Karpas-422 (cell line): Measurements from ENCODE around the gene TRPM1. TPM values are rescaled to one million over a fixed set of nuclear protein-coding genes. Genes with fewer than 3 reads are reported as not detected.

Experiments used
- DNase-seq: peaks from one replicate; pipeline ENCODE4 v3.0.0-alpha.2; 2015
- H2AFZ ChIP-seq: fragments of 200-600 bp; sonication (generic); 2 replicates; pipeline ENCODE4 v1.6.1; 2014; ENCODE audit warnings: antibody characterized with exemption, low read length, mixed read lengths
- H3K27ac ChIP-seq: fragments of 200-600 bp; sonication (generic); 2 replicates; pipeline ENCODE4 v1.5.1; 2014; ENCODE audit warnings: mild to moderate bottlenecking, low read length, moderate library complexity
- H3K27me3 ChIP-seq: fragments of 200-600 bp; sonication (generic); 2 replicates; pipeline ENCODE4 v1.6.1; 2014; ENCODE audit warnings: low read length, mixed read lengths
- H3K36me3 ChIP-seq: fragments of 200-600 bp; sonication (generic); 2 replicates; pipeline ENCODE4 v1.6.1; 2014; ENCODE audit warnings: low read length, mixed read lengths; ENCODE audit not compliant: insufficient read depth
- H3K4me1 ChIP-seq: fragments of 200-600 bp; sonication (generic); 2 replicates; pipeline ENCODE4 v1.6.1; 2014; ENCODE audit warnings: mild to moderate bottlenecking, low read length, mixed read lengths
- H3K4me2 ChIP-seq: fragments of 200-600 bp; sonication (generic); 2 replicates; pipeline ENCODE4 v1.6.1; 2014; ENCODE audit warnings: low read length, low read depth, mild to moderate bottlenecking; ENCODE audit not compliant: poor library complexity, severe bottlenecking
- H3K4me3 ChIP-seq: fragments of 200-600 bp; sonication (generic); 2 replicates; pipeline ENCODE4 v1.5.1; 2014; ENCODE audit warnings: mild to moderate bottlenecking, antibody characterized with exemption, low read length, mixed read lengths
- H3K79me2 ChIP-seq: fragments of 200-600 bp; sonication (generic); 2 replicates; pipeline ENCODE4 v1.6.1; 2014; ENCODE audit warnings: mild to moderate bottlenecking, low read length, mixed read lengths
- H3K9ac ChIP-seq: fragments of 200-600 bp; sonication (generic); 2 replicates; pipeline ENCODE4 v1.6.0; 2014; ENCODE audit warnings: low read length
- H3K9me2 ChIP-seq: fragments of 200-600 bp; sonication (generic), shearing (Covaris generic); replicated peaks from 2 replicates; pipeline ENCODE4 v1.6.0; 2014; ENCODE audit warnings: mild to moderate bottlenecking, low read length, moderate library complexity; ENCODE audit not compliant: insufficient read depth
- H3K9me3 ChIP-seq: fragments of 300-700, 200-600 bp; sonication (generic); 2 replicates; pipeline ENCODE4 v1.6.1; 2014; ENCODE audit warnings: low read length, mixed read lengths
- H4K20me1 ChIP-seq: fragments of 200-600 bp; sonication (generic); 2 replicates; pipeline ENCODE4 v1.6.1; 2014; ENCODE audit warnings: mild to moderate bottlenecking, antibody characterized with exemption, low read length, low read depth; ENCODE audit not compliant: insufficient read depth
- total RNA-seq: library from RNA; depleted of rRNA; stranded (reverse); fragments of >200 nt; shearing (Covaris generic); gene quantifications from 2 replicates; pipeline ENCODE4 v1.2.3, GENCODE V29; 2014; ENCODE audit warnings: low replicate concordance

Gene TRPM1
- total RNA-seq, 1 experiment from 2014 or later, result not detected

DNA sequence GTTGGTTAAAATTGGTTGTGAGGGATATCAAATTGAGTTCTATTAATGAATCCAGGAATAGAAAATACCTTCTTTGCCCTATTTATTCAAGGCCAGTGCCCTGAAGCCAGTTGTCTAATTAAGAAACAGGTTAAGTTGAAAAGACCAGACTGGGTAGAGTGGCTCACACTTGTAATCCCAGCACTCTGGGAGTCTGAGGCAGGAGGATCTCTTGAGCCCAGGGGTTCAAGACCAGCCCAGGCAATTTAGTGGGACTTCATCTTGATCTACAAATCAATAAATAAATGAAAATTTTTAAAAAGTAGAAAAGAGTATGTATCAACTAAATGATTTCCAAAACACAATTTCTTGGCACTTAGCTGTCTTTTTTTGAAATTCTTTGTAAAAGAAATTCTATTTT lies 40.3 kb upstream of the TRPM1 start:
- Histone ChIP-seq H3K4me3 (no peak overlapping the region), H3K4me2 (no peak overlapping the region), H3K27me3 (no peaks in the 10 kb centered on the region), H3K9me2 (no peaks in the 10 kb centered on the region), H3K36me3 (no peaks in the 10 kb centered on the region), H3K27ac (no peak overlapping the region), H3K9ac (no peak overlapping the region), H4K20me1 (no peaks in the 10 kb centered on the region), H3K79me2 (no peaks in the 10 kb centered on the region), H3K9me3 (no peaks in the 10 kb centered on the region), H3K4me1 (no peaks in the 10 kb centered on the region), H2AFZ (no peak overlapping the region)
- no peak for DNase-seq

GRCh38 chr15:31136607-31137328 lies 35.2 kb upstream of the TRPM1 start:
- H3K4me2 ChIP-seq, result no peak overlapping the region
- no peaks in the 10 kb centered on the region for H3K9me2 ChIP-seq
- H4K20me1 ChIP-seq, result no peaks in the 10 kb centered on the region
- no peak overlapping the region for H3K27ac ChIP-seq
- no peaks in the 10 kb centered on the region for H3K79me2 ChIP-seq
- no peak overlapping the region for H3K9ac ChIP-seq
- no peaks in the 10 kb centered on the region for H3K27me3 ChIP-seq
- no peak overlapping the region for H2AFZ ChIP-seq
- no peak overlapping the region for H3K4me3 ChIP-seq
- no peaks in the 10 kb centered on the region for H3K36me3 ChIP-seq
- no peaks in the 10 kb centered on the region for H3K9me3 ChIP-seq
- no peaks in the 10 kb centered on the region for H3K4me1 ChIP-seq
- no peak for DNase-seq

GRCh38 chr15:31136016-31136415 lies 34.5 kb upstream of the TRPM1 start:
- Histone ChIP-seq H3K79me2 (no peaks in the 10 kb centered on the region), H3K36me3 (no peaks in the 10 kb centered on the region), H3K27ac (no peak overlapping the region), H4K20me1 (no peaks in the 10 kb centered on the region), H3K9me3 (no peaks in the 10 kb centered on the region), H3K9ac (no peak overlapping the region), H3K4me1 (no peaks in the 10 kb centered on the region), H3K9me2 (no peaks in the 10 kb centered on the region), H3K27me3 (no peaks in the 10 kb centered on the region), H3K4me2 (no peak overlapping the region), H3K4me3 (no peak overlapping the region), H2AFZ (no peak overlapping the region)
- no peak for DNase-seq

DNA sequence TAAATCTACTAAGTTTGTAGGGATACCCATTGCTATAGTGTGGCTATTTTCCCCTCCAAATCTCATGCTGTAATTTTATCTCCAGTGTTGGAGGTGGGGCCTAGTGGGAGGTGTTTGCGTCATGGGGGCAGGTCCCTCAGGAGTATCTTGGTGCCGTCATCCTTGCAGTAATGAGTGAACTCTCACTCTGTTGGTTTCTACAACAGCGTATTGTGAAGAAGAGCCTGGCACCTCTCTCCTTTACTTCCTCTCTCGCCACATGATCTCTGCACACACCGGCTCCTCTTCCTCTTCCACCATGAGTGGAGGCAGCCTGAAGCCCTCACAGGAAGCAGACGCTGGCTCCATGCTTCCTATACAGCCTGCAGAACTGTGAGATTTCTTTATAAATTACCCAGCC lies 34.0 kb upstream of the TRPM1 start:
- no peaks in the 10 kb centered on the region for H3K27me3 ChIP-seq
- no peak overlapping the region for H3K4me3 ChIP-seq
- no peak overlapping the region for H3K27ac ChIP-seq
- H4K20me1 ChIP-seq, result no peaks in the 10 kb centered on the region
- H3K36me3 ChIP-seq, result no peaks in the 10 kb centered on the region
- peaks cover 4% of the 10 kb centered on the region for H3K4me1 ChIP-seq
- no peak overlapping the region for H3K9ac ChIP-seq
- H2AFZ ChIP-seq, result no peak overlapping the region
- H3K4me2 ChIP-seq, result no peak overlapping the region
- no peaks in the 10 kb centered on the region for H3K9me3 ChIP-seq
- no peaks in the 10 kb centered on the region for H3K79me2 ChIP-seq
- no peak for DNase-seq
- H3K9me2 ChIP-seq, result no peaks in the 10 kb centered on the region

- no peak overlapping the region for H3K4me3 ChIP-seq
- H3K9ac ChIP-seq, result no peak overlapping the region
Observed at GRCh38 chr15:31133890-31134289, 32.4 kb upstream of the TRPM1 start.

DNA sequence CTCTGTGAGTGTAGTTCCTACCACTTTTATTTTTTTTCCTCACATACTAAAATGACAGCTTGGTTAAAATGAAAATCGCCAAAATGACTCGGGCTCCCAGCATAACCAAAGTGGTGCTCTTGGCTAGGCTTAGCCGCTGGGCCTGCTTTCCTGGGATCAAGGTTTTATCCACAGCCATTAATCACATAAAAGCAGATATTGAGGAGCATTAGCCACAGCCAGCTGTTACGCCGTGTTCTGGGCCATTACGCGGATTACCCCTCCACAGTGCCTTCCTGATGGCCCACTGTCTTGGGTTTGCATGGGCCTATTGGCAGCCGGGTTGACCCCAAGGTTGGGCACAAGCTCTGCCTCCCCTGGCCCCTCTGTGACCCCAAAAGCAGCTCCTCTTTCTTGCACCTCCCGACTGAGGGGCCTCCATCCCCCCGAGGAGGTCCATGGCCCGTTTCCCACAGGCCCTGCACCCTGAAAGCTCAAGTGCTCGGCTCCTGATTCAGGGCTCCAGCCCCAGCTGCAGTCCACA lies 30.4 kb upstream of the TRPM1 start:
- H3K27ac ChIP-seq, result no peak overlapping the region
- H3K79me2 ChIP-seq, result no peaks in the 10 kb centered on the region

More at GRCh38 chr15:31133890-31134289, 32.4 kb upstream of the TRPM1 start:
- Histone ChIP-seq H3K79me2 (no peaks in the 10 kb centered on the region), H3K9me3 (no peaks in the 10 kb centered on the region), H3K9me2 (no peaks in the 10 kb centered on the region), H3K27ac (no peak overlapping the region), H3K4me2 (no peak overlapping the region), H3K4me1 (peaks cover 9% of the 10 kb centered on the region), H3K36me3 (no peaks in the 10 kb centered on the region), H4K20me1 (no peaks in the 10 kb centered on the region), H3K27me3 (no peaks in the 10 kb centered on the region), H2AFZ (no peak overlapping the region)
- DNase-seq, result no peak

DNA sequence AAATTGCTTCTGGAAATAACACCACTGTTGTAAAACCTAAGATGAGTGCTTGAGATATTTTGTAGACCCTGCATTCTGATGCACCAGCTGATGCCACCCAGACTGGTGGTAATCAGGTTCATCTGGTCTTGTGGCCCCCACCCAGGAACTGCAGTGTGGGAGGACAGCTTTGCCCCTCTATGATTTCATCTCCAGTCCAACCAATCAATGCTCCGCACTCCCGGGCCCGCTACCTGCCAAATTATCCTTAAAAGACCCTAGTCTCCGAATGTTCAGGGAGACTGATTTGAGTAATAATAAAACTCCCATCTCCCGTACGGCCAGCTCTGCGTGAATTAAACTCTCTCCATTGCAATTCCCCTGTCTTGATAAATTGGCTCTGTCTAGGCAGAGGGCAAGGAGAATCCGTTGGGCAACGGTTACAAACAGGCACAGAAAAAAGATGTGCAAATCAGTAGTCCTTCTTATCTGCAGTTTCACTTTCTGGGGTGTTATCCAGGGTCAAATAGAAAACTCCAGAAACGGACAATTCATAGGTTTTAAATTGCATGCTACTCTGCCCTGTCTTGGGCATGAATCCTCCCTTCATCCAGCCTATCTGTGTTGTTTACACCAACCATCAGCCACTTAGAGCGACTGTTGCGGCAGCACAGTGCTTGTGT lies 29.2 kb upstream of the TRPM1 start:
- Histone ChIP-seq H3K4me2 (no peak overlapping the region), H3K79me2 (no peaks in the 10 kb centered on the region), H3K4me1 (peaks cover 9% of the 10 kb centered on the region), H4K20me1 (no peaks in the 10 kb centered on the region), H3K27ac (no peak overlapping the region), H3K9me3 (no peaks in the 10 kb centered on the region), H2AFZ (no peak overlapping the region), H3K36me3 (no peaks in the 10 kb centered on the region), H3K27me3 (no peaks in the 10 kb centered on the region), H3K4me3 (no peak overlapping the region), H3K9ac (no peak overlapping the region), H3K9me2 (no peaks in the 10 kb centered on the region)
- no peak for DNase-seq

More for the DNA sequence above, 30.4 kb upstream of the TRPM1 start:
- Histone ChIP-seq H3K9me3 (no peaks in the 10 kb centered on the region), H3K4me3 (no peak overlapping the region), H3K9ac (no peak overlapping the region), H3K9me2 (no peaks in the 10 kb centered on the region), H2AFZ (no peak overlapping the region), H3K4me1 (peaks cover 9% of the 10 kb centered on the region), H3K27me3 (no peaks in the 10 kb centered on the region), H4K20me1 (no peaks in the 10 kb centered on the region), H3K36me3 (no peaks in the 10 kb centered on the region), H3K4me2 (no peak overlapping the region)
- no peak for DNase-seq

DNA sequence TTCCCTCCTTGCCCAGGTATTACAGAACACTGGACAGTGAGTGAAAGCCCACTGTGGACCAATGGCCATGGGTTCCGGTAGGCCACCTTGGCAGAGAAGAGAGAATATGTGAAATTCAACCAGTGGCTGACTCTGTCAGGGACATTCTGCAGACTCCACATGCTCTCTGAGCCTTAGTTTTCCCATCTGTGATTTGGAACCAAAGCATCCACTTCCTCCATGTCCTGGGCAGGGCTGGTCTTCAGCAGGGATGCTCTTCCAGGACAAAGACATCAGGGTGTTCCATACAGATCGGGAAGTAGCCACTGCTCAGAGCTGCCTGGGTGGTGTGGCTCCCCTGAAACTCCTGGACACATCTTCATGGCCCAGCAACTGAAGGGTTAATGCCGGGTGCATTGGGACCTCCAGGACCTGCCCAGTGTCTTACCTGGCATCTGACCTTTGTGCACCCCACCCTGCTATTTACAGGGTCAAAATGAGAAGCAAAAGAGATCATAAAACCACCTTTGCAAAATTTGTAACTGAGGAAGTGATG lies 28.3 kb upstream of the TRPM1 start:
- H3K27ac ChIP-seq, result no peak overlapping the region
- H3K9me3 ChIP-seq, result no peaks in the 10 kb centered on the region
- no peaks in the 10 kb centered on the region for H3K36me3 ChIP-seq
- H3K4me1 ChIP-seq, result peaks cover 9% of the 10 kb centered on the region
- H3K9me2 ChIP-seq, result no peaks in the 10 kb centered on the region
- H3K27me3 ChIP-seq, result no peaks in the 10 kb centered on the region
- no peak overlapping the region for H3K4me3 ChIP-seq
- H3K4me2 ChIP-seq, result no peak overlapping the region
- no peaks in the 10 kb centered on the region for H3K79me2 ChIP-seq
- no peaks in the 10 kb centered on the region for H4K20me1 ChIP-seq
- H3K9ac ChIP-seq, result no peak overlapping the region
- no peak for DNase-seq
- no peak overlapping the region for H2AFZ ChIP-seq
